MM.1S (cell line): Measurements from ENCODE around the gene NDUFS2.

Source experiments
- CTCF ChIP-seq: fragments of 300-600 bp; sonication (generic); IDR thresholded peaks from 2 replicates; pipeline ENCODE4 v1.5.1; 2016; ENCODE audit warnings: antibody characterized with exemption, low read length, mixed read lengths
- EZH2 ChIP-seq: fragments of 300-600 bp; sonication (generic); optimal IDR thresholded peaks from 2 replicates; pipeline ENCODE3; 2017; ENCODE audit warnings: low read depth, mild to moderate bottlenecking, antibody characterized with exemption, low read length, mixed read lengths
- EZH2phosphoT487 ChIP-seq: fragments of 300-600 bp; sonication (generic); IDR thresholded peaks from 2 replicates; pipeline ENCODE4 v1.6.1; 2018; ENCODE audit warnings: antibody characterized with exemption, low read length

DNA sequence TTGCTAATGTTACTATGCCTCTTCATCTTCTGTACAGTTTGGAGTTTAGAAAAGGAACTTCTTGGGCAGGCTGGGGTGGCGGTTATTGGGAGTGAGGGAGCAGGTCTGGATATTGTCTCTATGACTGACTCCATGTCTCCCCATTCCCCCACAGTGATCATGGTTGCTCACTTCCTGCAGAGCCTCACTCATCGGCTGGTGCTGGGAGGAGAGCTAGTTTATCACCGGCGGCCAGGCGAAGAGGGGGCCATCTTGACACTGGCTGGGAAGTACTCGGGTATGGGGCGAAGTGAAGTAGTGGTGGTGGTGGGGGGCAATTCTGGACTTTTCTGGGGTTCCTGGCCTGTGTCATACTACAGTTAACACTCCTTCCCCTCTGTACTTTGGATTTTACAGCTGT lies 25.9 kb downstream of the NDUFS2 start:
- no peak for TF ChIP-seq EZH2
- TF ChIP-seq EZH2phosphoT487 = no peak
- TF ChIP-seq CTCF = no peak
